HG03060 (cell line): ENCODE results near the gene PSMD5.

Experiments
- ATAC-seq: cut with Tn5 transposase; IDR thresholded peaks from one replicate; pipeline ENCODE4 v1.9.1; 2021; ENCODE audit warnings: low read depth, moderate number of reproducible peaks; ENCODE audit not compliant: unreplicated experiment

PSMD5 gene

GRCh38 chr9:120875643-120875953 lies 32.9 kb upstream of the PSMD5 start:
- no peak for ATAC-seq

DNA sequence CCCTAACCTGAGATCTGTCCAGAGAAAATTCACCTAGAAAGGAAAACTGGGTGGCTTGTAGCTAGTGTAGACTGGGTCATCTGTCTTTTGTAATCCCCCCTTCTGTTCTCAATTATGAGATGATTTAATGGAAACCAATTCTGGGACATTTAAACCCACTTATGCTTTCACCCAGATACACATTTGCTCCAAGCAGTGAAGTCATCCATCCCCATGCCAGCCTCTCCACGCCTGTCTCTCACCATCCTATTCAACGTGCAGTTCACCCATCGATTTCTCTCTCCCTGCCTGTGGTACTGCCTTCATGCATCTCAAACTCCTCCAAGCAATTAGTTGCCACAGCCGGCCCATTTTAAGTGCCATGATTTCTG lies 32.5 kb upstream of the PSMD5 start:
- ATAC-seq = no peak

DNA sequence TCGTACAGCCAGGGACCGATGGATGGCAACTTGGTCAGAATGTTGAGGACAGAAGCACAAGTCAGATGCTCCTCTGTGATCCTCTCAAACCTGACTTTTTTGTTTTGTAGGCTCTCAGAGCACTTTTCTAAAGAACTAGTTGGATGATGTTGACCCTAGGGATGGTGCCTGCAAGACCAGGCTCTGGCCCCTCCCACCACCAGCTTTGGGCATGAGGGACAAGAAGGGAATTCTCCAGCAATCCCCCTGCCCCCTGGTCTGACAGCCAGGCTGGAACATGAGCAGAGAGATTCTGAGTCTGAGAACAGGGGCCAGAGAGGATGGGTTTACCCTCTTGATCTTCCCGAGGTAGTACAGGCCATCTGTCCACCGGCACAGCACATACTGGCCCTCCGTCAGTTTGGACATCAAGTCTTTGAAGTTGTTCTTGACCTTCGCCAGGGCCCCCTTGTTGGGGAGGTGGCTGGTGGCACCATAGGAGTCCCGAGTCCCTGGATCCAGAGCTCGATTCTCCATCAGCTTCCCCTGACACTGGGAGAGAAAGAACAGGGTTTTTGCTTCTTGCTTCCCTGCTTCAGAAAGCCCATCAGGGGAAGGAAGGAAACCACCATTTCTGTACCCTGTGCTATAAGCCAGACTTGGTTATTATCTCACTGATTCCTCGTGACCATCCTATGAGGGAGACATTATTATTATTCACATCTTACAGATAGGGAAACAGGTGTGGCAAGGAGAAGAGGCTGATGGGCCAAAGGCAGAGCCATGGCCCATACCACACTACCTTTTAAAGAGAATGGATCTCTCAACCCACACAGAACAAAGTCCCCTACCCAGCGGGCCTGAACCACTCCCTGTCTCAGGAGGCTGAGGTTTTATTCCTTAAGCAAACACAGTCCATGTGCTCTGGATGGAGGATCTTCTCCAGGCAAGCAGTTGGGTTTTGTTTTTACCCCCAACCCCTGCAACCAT lies 31.8 kb upstream of the PSMD5 start:
- no peak for ATAC-seq

DNA sequence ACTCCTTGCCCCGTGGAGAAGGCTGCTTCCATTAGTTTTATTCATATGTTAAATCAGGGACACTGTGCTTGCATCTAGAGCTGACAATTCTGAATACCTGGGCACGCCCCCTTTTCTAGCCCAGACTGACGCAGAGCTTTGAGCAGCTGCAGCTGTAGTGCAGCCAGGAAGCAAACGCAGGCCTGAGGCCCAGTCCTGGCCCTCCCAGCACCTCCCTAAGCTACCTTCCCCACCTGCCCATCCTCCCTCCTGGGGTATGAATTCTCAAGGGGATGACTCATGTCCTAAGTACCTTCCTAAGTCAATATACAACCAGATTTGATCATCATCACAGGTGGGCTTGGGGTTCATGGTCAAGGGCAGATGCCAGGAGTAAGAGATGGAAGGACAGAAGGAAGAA lies 30.8 kb upstream of the PSMD5 start:
- no peak for ATAC-seq

DNA sequence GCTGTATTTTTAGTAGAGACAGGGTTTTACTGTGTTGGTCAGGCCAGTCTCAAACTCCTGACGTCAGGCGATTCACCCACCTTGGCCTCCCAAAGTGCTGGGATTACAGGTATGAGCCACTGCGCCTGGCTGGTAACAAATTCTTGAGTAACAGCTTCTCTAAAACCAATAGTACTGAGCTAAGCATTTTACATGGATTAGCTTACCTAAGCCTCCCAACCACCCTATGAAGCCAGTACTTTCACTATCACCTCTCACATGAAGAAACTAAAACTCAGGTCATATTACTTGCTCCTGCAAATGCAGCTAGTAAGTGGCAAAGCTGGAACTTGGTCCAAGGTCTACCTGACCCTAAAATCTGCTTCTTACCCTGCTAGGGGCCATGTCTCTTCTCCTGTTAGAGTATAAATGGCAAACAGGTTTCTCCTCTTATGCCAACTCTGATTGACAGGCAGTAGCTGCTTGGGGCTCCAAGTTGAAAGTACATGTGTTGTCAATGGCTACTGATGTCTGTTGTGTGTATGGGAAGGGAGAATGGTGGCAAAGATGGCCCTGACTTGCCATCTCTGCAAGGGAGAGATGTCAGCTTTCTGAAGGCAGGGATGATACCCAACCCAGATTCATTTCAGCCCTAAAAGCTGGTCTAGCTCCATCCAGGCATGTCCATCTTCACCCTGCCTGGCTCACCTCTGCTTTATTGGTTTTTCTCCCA lies 30.2 kb upstream of the PSMD5 start:
- no peak for ATAC-seq

DNA sequence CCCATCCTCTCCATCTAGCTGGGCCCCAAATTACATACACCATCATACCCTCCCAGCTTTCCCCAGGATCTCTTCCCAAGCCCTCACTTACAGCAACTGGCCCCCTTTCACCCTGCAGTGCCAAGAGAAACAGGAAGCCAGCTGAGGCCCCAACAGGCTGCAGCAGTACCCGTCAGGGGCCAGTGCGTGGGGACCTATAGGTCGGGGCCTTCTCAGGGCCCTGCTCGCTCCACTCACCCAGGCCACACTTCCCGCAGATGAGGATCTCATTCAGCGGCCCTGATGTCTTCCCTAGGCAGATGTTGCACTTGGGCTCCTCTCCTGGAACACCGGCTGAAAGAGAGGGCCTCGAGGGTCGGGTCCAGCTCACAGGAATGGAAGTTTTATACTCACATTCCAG lies 27.5 kb upstream of the PSMD5 start:
- no peak for ATAC-seq

DNA sequence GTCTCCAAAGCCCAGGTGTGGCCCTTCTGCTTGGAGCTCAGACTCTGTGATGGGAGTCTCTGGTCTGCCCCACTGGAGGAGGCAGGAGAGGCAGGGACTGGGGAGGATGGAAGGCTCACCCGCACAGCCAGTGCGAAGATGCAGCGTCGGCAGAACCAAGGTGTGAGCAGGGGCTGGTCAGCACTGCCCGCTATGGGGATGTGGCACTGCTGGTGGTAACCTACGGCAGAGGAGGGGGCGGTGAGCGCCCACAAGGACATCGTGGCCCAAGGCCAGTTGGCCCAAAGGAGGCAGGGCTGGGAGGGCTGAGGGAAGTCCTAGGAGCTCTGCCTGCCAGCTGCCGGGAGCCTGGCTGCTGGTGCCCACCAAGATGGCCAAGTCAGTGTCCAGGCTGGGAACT lies 27.0 kb upstream of the PSMD5 start:
- no peak for ATAC-seq

- ATAC-seq = no peak
Measured at GRCh38 chr9:120869360-120869687, 26.6 kb upstream of the PSMD5 start.

DNA sequence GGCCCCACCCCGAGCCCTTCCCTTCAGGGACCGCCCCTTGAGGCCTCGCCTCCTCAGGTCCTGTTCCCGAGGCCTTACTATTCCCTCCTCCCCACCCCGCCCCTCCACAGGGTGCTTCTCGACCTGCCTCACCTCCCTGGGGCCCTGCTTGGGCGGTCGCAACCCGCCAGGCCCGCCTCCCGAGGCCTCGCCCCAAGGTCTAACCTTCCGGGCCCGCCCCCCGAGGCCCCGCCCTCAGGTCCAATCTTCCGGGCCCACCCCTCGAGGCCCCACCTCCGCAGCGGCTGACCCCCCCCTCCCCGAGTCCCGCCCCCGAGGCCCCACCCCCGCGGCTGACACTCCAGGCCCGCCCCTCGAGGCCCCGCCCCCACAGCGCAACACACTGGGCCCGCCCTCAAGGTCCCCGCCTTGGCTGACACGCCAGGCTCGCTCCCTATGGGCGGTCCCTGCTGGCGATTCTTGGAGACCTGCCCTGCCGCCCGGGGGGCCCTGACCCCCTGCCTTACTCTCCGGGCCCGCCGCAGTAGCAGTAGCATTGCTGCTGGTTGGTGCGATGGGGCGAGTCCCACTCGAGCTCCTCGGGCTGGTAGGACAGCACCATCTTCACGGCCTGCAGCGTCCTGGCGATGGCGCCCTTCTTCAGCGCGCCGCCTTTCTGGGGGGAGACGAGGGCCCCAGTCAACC lies 26.1 kb upstream of the PSMD5 start:
- ATAC-seq = peak; percentile 58

DNA sequence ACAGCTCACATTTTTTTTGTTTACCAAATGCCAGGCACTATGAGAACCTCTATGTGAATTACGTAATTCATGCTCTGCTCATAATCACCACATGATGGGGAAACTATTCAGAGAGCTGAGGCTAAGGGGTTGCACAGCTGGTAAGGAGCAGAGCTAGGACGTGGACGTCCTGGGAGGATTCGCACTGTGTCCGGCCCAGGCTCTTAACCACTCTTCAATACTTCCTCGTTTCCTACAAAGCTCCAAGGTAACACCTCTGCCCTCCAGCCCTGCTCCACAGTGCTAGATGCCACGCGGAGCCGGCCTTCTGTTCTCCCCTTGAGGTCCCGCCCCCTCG lies 25.6 kb upstream of the PSMD5 start:
- no peak for ATAC-seq

DNA sequence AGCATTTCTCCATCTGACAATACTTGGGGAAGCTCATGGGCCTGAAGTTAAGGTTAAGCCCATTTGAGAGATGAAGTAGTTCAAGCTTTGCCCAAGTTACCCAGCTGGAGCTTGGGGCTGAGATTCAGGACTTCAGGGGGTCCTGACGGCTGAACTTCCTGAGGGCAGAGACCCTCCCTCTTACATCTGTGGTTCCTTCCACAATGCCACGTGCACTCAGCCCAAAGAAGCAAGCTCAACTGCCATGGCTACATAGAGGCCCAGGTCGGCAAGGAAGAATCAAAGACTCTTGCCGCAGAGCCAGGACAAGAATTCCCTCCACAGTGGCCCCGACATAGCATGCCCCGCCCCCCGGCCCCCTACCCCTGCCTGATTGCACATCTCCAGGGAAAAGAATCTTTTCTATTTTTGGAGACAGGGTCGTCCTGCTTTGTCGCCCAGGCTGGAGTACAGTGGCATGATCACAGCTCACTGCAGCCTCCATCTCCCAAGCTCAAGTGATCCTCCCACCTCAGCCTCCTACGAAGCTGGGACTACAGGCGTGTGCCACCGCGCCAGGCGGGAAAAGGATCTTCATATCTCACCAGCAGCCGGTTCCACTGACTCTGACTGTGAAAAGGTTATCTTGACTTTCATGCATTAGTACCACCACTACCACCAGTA lies 25.1 kb upstream of the PSMD5 start:
- ATAC-seq = no peak

- ATAC-seq = no peak
Measured at GRCh38 chr9:120866651-120867050, 23.9 kb upstream of the PSMD5 start.

DNA sequence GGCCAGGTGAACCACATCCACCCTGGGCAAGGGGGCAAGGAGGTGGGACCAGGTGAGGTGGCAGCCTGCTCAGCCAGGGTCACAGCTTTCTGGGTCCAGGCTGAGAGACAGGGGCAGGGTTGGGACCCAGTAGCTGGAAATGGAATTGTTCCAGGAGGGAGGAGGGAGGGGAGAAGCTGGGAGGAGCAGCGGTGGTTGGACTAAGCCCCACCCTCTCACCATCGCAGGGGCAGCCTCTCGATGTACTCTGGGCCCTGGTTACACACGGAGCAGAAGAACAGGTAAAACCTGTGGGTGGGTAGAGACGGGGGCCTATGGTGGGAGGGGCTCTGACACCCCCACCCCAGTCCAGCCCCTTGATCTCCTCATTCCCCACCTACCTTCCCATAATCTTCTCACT lies 23.1 kb upstream of the PSMD5 start:
- ATAC-seq = no peak

DNA sequence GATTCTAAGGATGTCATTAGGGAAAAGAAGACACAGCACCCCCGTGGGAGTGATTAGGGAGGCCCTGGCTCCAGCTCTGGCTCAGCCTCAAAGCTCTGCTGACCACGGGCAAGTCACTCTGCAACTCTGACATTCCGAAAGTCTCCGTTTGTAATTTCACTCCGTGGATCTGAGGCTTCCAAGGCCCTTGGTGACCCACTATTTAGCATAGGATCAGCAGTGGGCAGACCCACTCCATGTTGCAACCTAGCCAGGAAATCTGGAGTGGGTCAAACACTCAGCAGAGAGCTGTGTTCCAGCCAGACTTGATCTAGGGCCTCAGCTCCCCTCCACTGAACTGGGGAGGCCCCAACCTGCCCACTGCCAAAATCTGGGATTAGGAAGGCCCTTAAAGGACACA lies 22.5 kb upstream of the PSMD5 start:
- no peak for ATAC-seq

DNA sequence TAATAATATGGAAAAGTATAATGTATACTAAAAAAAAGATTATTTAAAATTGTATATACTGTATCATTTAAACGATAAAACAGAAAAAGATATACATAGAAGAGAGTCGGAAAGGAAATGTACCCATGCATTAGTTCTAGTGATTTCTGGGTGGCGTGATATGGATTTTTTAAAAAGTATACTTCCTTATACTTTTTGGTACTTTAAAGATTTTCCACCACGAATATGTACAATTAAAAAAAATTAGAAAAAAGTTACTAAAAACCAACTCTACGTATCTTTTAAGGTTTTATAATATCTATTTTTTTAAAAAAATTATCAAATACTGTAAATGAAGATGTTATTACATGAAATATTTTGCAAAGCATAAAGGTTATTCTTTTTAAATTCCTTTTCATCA lies 22.0 kb upstream of the PSMD5 start:
- no peak for ATAC-seq

DNA sequence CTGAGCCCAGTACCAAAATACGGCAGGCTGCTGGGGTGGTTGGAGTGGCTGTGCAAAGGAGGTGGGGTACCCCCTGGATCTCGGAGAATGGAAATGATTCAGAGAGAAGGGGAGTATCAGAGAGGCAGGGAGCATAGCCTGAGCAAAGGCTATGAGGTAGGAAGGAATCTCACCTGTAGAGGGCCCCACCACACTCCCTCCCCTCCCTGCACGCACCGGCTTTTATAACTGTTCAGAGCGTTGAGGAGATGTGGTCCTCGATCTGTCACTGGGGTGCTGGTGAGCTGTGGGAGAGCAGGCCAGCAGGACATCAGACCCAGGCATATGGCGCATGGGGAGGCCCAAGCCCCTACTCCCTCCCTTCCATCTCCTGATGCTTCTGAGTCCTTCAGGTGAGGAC lies 21.1 kb upstream of the PSMD5 start:
- no peak for ATAC-seq

DNA sequence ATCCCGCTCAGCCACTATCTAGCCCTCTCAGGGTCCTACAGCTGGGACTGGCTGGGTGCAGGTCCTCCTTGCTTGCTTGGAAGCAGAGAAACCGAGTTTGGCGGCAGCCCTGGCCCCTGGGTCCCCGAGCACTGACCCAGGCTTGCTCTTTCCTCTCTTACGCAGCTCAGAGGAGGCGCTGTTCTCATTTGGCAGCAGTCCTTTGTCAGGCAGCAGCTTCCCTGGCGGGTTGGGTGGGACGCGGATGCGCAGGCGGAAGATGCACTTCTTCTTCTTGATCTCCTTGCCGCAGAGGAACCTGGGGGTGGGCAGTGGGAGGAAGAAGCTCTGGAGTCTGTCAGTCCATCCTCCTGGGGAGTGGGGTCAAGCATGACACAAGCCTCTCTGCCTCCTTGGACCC lies 19.7 kb upstream of the PSMD5 start:
- ATAC-seq = no peak

DNA sequence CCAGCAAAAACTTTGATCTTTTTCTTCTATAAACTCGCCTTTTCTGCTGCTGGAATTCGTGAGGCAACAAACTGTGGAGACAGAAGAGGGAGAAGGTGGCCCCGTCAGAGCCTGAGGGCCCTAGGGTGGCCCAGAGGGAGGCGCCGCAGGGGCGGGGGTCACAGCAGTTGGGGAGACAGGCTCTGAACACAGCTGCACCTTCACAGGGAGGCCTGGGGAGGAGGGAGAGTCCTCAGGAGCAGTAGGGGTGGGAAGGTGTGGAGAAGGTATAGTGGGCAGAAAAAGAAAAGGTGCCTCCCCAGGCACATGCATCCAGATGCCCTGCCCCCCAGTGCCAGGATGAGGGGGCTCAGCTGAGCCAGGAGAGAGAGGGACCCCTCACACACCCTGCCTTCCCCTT lies 19.2 kb upstream of the PSMD5 start:
- ATAC-seq = no peak

- no peak for ATAC-seq
Measured at GRCh38 chr9:120860083-120860482, 17.4 kb upstream of the PSMD5 start.

DNA sequence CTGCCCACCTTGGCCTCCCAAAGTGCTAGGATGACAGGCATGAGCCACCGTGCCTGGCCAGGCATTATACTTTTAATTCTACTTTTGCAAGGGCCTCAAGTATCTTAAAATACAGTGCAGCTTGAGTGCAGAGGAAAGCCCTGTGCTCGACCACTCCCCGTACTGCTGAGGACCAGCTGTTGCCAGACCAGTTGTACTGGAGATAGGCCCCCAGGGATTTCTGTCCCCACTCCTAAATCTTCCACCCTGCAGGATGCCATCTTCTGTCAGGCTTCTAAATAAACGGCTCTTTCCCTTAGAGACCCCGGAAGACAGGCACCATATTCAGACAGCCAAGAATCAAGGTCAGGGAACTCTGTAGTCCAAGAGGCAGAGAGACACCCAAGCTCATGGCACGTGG lies 16.6 kb upstream of the PSMD5 start:
- no peak for ATAC-seq

- no peak for ATAC-seq
Measured at GRCh38 chr9:120857902-120858301, 15.2 kb upstream of the PSMD5 start.
